Hippocampal formation (tissue), 2 donors: ENCODE measurements around the gene CTIF.

Source experiments
- DNase-seq, 2 donors: peaks; one replicate each; lab custom pipeline; 2025; lab: John Stamatoyannopoulos, UW

CTIF gene

GRCh38 chr18:48847807-48848486, 309.1 kb downstream of the CTIF start:
- DNase-seq: no peak

DNA sequence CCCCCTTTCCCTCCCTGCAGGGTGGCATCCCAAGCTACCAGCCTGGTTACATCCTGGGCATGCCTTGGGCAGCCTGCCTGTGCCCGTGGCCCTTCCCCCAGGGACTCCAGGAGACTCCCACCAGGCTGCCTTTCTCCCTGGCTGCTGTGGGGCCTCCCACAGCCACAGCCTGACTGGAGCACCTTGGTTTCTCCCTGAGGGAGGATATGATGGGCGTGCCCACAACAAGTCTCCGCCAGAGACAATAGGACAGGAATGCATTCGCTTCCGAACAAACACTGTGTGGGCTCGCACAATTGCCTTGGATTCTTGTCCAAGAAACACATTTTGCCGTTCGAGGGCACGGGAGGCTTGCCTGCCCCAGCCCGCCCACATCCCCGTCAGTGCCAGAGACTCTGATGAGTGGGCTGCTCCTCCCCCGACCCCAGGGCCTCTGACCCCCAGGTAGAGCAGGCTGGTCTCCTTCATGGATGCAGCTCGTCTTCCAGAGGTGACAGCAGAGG, 309.9 kb downstream of the CTIF start:
- DNase-seq: no peak

DNA sequence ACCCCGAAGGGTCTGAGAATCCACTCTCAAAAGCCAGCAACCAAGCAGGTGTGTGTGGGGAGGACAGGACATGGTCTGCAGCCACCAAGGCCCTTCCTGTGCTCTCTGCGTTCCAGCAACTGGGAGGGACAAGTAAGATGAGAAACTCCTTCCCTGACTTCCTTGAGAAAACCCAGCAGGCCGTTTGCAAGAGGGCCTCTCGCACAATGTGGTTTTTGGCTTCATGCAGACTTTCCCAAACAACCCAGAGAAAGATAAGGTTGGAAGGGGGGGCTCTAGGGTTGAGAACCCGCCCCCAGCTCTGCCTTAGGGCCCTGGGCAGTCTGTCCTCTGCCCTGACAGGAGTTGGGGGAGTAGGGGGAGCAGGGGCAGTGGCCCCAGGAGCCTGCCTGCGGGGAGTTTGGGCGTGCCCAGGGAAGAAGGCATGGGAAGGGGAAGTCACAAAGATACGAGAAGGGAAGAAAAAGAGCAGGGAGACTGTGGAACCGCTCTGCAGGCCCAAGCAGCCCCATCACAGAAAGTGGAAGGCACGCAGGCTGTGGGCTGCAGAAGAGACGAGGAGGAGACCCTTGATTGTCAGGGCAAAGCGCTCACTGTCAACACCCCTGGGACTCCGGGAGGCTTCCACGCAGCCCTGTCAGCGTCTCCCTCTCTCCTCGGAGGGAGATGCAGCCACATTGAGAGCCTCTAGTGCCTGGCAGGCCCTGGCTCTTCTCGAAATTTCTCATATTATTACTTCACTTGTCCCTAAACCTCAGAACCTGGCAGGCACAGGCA, 312.2 kb downstream of the CTIF start:
- DNase-seq: no peak

DNA sequence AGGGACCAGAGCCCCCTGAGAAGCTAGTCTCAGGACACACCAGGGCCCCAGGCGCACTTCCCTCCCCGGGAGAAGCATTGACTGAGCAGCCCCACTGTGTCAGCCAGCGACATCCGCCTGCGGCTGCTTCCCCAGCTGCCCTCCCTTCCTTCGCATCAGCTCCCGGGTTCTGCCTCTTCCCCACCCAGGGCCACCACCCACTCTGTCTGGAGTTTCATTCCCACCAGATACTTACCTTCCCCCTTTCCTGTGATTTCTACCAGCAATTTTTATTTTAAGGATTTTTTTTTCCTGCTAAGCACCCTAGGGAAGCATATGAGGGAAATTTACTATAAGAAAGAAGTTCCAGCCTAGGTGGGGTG, 312.7 kb downstream of the CTIF start:
- DNase-seq: peak; percentile 19 to 46

DNA sequence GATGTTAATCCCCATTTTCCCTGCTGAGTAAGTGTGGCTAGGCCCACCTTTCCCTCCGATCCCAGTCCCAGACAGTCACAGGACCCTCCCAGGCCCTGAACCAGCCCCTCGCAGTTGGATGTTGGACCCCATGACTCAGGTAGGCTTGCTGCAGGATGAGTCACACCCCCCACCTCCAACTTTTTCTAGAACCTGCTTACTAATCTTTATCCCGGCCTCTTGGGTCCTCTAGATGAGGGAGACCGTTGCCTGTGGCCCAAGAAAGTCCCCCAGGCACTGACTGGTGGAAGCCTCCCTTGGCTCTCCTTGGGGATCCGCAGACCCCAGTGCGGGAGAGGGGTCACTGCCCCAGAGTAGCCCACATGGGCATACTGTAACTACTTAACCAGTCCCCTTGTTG, 313.5 kb downstream of the CTIF start:
- no peak for DNase-seq

DNA sequence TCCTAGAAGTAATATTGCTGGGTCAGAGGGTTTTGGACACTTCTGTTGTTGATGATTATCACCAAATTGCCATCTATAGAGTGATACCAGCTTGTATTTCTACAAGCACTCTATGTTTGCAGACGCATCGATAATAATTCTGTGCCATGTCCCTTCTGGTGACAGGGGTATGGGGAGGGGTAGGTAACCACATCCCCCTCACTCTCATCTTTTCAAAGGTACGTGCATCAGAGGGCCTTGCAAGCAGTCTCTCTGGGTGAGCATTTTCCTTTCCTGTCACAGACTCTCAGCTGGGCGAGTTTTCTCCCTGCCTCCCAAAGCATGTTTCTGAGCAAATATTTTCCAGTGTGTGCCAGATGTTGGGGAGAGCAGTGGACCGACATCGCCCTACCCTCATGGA, 314.0 kb downstream of the CTIF start:
- no peak for DNase-seq

GRCh38 chr18:48853588-48853987, 314.8 kb downstream of the CTIF start:
- DNase-seq: no peak

GRCh38 chr18:48854780-48855179, 315.9 kb downstream of the CTIF start:
- no peak for DNase-seq

- DNase-seq: no peak
Observed at GRCh38 chr18:48855422-48856377, 316.9 kb downstream of the CTIF start.

DNA sequence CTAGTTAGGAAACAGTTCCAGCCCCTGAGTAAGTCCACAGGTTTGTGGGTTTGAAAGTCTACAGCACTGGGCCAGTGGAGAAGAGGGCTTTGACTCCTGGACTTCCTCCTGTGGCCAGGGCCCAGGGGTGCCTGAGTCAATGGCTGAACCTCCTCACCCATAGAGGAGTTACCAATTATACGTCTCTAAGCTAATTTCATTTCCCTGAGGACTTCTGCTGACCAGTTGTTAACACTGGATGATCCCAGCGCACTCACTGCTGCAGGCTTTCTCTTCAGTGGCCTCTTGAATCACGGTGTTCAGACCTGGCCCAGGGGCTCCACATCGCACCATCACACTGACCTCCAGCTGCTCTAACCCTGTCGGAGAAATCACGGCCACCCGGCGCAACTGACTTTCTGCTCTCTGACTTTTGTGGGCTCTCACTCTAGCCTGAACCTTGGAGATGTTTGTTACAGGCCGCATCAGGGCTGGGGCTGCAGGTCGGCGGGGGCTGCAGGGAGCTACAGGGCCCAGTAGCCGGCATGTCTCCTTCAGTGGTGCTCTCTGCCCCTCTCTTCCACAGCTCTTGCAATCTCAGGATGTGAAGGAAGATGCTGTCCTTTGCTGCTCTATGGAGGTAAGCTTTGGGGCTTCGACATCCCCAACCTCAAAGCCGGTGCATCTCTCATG, 318.3 kb downstream of the CTIF start:
- no peak for DNase-seq

DNA sequence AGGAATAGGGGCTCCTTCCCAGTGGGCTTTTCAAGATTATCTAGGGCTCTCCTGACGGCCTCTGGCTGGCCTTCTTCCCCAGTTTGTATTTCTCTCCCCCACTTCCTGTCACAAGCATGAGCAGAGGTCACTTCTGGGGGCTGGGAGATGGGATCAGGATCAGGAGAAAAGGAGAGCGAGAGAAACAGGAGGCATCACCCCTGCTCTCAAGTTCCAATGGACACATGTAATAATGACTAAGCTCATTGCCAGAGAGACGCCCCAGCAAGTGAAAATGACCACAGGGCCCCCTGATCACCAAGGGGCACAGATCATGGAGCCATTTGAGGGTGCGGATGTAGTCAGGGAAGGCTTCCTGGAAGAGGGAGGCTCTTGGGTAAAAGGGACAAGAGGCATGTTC, 319.8 kb downstream of the CTIF start:
- DNase-seq: no peak

GRCh38 chr18:48859311-48860268, 320.8 kb downstream of the CTIF start:
- peak; percentile 87 to 92 for DNase-seq

DNA sequence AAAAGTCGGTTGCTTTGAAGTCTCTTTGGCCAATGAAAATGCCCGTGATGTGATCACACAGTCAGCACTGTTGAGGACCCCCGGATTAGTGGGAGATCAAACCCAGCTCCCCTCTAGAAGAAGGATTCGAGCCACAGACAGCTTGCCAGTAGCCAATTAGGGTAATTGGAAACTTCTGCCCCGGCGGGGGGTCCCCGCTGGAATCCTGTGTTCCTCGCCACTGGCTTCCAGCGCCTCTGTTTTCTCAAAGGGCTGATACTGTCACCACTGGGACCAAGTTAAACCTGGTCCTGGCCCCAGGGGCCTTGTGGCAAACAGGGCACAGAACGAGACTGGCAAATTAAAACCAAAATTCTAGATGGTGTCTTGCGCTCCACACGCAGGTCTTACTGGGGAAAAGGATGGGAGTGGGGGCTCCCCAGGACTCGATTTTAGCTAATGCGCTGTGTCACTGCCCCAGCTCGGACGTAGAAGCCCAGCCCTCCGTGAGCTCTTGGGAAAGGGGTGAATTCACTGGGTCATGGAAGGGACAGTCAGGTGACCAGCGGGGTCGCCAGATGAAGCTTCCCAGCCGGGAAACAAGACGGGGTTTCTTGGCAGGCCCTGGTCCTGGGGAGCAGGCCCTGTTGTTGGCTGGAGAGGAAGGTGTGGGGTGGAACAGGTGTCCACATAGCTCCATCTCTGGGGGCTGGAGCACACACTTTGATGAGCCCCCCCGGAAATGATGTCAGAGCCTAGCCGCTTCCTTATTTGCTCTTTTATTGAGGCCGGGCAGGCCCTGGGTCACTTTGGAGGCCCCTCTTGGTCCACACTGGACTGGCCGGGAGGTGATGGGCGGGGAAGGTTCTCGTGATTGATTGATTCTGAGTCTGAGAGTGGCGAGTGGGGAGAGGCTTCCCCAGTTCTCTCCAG, 321.7 kb downstream of the CTIF start:
- no peak for DNase-seq

DNA sequence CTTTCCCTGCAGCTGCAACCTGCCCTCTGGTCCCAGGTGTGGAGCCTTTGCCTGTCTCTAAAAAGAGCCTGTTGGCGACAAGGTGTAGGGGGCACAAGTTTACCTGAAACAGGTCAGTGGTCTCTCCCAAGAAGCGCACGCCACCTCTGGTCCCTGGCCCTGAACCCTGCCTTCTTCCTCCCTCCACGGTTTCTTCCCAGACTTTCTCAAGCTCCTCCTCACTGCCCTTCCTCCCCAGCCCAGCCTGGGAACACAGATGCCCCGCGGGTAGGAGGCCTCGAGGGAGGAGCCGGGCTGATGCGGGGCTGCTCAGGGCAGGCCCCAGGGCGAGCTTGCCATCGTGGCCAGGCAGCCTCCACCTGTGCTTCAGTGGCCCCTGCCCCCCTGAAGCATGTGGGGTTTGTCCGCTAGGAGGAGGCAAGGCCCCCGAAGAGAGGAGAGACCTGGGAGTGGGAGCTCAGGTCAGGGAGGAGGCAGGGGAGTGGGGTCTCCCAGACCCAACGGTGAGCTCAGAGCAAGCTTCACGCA, 322.4 kb downstream of the CTIF start:
- DNase-seq: no peak

- peak in 1 of 2 donors; percentile 42 for DNase-seq
Observed at GRCh38 chr18:48862132-48862531, 323.3 kb downstream of the CTIF start.

GRCh38 chr18:48862678-48863270, 323.9 kb downstream of the CTIF start:
- no peak for DNase-seq

GRCh38 chr18:48863432-48864065, 324.7 kb downstream of the CTIF start:
- no peak for DNase-seq

DNA sequence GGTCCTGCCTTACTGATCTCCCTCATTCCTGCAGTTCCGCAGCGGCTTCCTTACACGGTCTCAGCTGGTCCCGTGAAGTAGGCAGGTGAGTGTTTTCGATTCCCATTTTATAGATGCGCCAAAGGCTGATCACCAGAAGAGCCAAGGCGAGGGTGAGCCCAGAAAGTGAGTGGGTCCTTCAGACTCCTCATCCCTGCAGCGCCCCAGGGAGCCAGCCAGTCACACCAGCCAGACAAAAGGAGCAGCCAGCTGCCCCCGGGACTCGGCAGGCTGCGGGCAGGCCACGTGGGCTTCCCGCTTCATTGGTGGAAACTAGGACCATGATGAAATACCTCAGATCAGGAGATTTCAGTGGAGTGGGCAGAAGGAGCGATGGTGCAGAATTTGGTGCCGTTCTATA, 326.0 kb downstream of the CTIF start:
- no peak for DNase-seq
